Left ventricle myocardium inferior (tissue), 1 donor: ENCODE measurements around the gene CUX1. TPM values are rescaled to one million over a fixed set of nuclear protein-coding genes. Genes with fewer than 3 reads are reported as not detected.

Experiments
- DNase-seq: peaks from one replicate; pipeline ENCODE4 v3.0.0-alpha.2; 2020
- H3K27ac ChIP-seq: fragments of 200-600 bp; replicated peaks from 2 replicates; pipeline ENCODE4 v1.8.0; 2021
- H3K27me3 ChIP-seq: fragments of 200-600 bp; 2 replicates; pipeline ENCODE4 v1.8.0; 2021; ENCODE audit warnings: low read depth
- H3K36me3 ChIP-seq: fragments of 200-600 bp; 2 replicates; pipeline ENCODE4 v1.8.0; 2021
- H3K4me1 ChIP-seq: fragments of 200-600 bp; 2 replicates; pipeline ENCODE4 v1.8.0; 2021
- H3K4me3 ChIP-seq: fragments of 200-600 bp; 2 replicates; pipeline ENCODE4 v1.8.0; 2021; ENCODE audit warnings: mild to moderate bottlenecking, moderate library complexity
- H3K9me3 ChIP-seq: fragments of 200-600 bp; replicated peaks from 2 replicates; pipeline ENCODE4 v1.8.0; 2021
- intact Hi-C: fragments of 100-400 bp; cut with micrococcal nuclease; formaldehyde crosslinking; loops from one replicate; pipeline ENCODE4 v1.11.0; 2022
- total RNA-seq: library from RNA; stranded (reverse); fragmentation: NEBNext Ultra II Directional; extraction: Animal tissue kit (Norgen Biotek cat#: 25700); gene quantifications from one replicate; pipeline ENCODE4 v1.2.1, GENCODE V29; 2021
- TF ChIP-seq, protein P1 (sequence below): fragments of 200-600 bp; IDR thresholded peaks from 2 replicates; pipeline ENCODE4 v1.8.0; 2021; ENCODE audit warnings: antibody characterized with exemption, mild to moderate bottlenecking, borderline replicate concordance
- donor health status: DM: no; HTN: yes; CAD: no; lungs with severe emphysema.

The CUX1 gene
- total RNA-seq, 1 donor from 2014 or later = 125 TPM

DNA sequence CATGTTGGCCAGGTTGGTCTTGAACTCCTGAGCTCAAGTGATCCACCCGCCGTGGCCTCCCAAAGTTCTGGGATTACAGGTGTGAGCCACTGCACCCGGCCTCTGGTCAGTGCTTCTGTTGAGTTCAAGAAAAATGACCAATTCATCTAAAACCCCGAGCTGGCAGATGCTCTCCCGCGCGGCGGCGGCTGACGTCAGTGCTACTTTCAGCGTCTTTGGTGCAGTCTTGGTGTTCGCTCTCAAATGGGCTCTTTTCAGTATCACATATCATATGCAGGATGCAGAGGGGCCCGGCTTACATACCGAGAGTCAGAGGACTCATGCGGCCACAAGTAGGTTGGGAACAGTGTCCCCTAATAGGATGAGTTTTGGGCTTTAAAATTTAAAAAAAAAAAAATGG, 125.9 kb downstream of the CUX1 start:
- H3K27me3 ChIP-seq = no peaks in the 10 kb centered on the region
- peak overlapping the region; percentile 84 for H3K27ac ChIP-seq
- no peak for DNase-seq
- intact Hi-C loops = no loop called here
- H3K4me3 ChIP-seq = no peak overlapping the region
- TF ChIP-seq, protein P1, sequence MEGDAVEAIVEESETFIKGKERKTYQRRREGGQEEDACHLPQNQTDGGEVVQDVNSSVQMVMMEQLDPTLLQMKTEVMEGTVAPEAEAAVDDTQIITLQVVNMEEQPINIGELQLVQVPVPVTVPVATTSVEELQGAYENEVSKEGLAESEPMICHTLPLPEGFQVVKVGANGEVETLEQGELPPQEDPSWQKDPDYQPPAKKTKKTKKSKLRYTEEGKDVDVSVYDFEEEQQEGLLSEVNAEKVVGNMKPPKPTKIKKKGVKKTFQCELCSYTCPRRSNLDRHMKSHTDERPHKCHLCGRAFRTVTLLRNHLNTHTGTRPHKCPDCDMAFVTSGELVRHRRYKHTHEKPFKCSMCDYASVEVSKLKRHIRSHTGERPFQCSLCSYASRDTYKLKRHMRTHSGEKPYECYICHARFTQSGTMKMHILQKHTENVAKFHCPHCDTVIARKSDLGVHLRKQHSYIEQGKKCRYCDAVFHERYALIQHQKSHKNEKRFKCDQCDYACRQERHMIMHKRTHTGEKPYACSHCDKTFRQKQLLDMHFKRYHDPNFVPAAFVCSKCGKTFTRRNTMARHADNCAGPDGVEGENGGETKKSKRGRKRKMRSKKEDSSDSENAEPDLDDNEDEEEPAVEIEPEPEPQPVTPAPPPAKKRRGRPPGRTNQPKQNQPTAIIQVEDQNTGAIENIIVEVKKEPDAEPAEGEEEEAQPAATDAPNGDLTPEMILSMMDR = no peak
- peaks cover 81% of the 10 kb centered on the region for H3K4me1 ChIP-seq
- no peaks in the 10 kb centered on the region for H3K36me3 ChIP-seq
- no peaks in the 10 kb centered on the region for H3K9me3 ChIP-seq

DNA sequence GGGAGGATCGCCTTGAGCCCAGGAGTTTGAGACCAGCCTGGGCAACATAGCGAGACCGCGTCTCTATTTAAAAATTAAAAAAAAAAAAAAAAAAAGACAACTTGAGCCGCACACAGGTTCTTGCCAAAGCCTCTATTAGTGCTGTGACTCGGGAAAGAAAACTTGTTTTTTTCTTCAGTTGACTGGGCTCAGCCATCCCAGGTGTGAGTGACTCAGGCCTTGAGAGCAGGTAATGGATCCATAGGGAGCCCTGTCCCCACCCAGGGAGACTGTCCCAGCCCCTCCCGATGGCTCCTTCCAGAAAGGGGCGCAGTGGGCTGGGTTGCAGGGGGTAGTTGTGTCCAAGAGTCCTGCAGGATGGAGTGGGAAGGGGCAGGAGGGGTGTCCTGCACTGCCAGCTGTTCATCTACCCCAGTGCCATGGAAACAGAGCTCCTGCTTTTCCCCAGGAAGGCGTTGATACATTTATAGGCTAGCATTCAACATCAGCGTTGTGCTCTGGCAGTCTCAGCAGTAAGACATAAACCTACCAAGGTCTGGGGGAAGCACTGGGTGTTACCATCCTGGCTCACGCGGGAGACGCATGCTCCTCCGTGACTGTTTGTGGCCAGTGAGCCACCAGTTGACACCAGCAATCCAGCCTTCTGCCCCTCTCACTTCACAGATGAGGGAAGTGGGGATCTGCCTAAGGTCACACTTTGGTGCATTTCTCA, 126.6 kb downstream of the CUX1 start:
- TF ChIP-seq, protein P1 = no peak
- H3K36me3 ChIP-seq = no peaks in the 10 kb centered on the region
- H3K27ac ChIP-seq = peak overlapping the region; percentile 84
- intact Hi-C loops = no loop called here
- no peaks in the 10 kb centered on the region for H3K9me3 ChIP-seq
- H3K4me1 ChIP-seq = peaks cover 88% of the 10 kb centered on the region
- H3K4me3 ChIP-seq = no peak overlapping the region
- H3K27me3 ChIP-seq = no peaks in the 10 kb centered on the region
- no peak for DNase-seq

GRCh38 chr7:101944611-101945010, 127.2 kb downstream of the CUX1 start:
- intact Hi-C loops = no loop called here
- H3K36me3 ChIP-seq = no peaks in the 10 kb centered on the region
- TF ChIP-seq, protein P1 = no peak
- H3K4me3 ChIP-seq = no peak overlapping the region
- H3K27me3 ChIP-seq = no peaks in the 10 kb centered on the region
- no peak for DNase-seq
- H3K27ac ChIP-seq = peak overlapping the region; percentile 84
- no peaks in the 10 kb centered on the region for H3K9me3 ChIP-seq
- H3K4me1 ChIP-seq = peaks cover 92% of the 10 kb centered on the region

DNA sequence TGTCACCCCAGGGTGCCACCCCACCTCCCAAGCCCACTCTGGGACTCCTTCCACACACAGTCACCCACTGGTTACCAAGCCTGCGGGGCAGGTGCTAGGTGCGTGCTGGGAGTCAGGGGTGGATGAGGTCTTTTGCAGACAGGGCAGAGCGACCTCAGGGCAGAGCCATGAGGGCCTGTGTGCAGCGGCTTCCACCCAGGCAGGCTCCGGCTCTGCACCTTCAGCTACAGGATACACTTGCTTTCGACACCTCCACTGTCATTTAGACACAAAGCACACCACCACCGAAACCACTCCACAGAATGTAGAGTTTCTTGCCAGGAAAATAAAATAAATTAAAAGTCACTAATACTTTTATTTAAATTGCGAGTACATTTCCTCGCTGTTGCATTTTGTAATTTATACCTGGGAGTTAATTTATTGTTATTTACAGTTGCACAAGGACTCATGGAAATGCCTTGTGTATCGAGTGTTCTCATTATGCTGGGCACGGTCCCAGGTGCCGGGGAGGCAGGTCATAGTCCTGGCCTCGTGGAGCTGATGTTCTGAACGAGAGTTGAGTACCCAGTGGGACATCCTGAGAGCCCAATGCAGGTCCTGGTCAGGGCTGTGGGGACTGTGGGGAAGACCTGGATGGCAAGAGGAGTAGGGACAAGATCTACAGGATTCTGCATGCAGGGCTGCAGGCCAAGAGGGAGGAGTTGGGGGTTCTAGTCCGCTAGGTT, 127.8 kb downstream of the CUX1 start:
- Histone ChIP-seq H3K27me3 (no peaks in the 10 kb centered on the region), H3K4me3 (no peak overlapping the region), H3K36me3 (no peaks in the 10 kb centered on the region), H3K4me1 (peaks cover 97% of the 10 kb centered on the region), H3K9me3 (no peaks in the 10 kb centered on the region), H3K27ac (peak overlapping the region; percentile 84)
- intact Hi-C loops = no loop called here
- DNase-seq = peak; percentile 63
- TF ChIP-seq, protein P1 = no peak

GRCh38 chr7:101947899-101948298, 130.5 kb downstream of the CUX1 start:
- Histone ChIP-seq H3K27ac (peak overlapping the region; percentile 84), H3K4me3 (peak overlapping the region; percentile 17), H3K27me3 (no peaks in the 10 kb centered on the region), H3K9me3 (no peaks in the 10 kb centered on the region), H3K36me3 (no peaks in the 10 kb centered on the region), H3K4me1 (peaks cover 88% of the 10 kb centered on the region)
- intact Hi-C loops = no loop called here
- TF ChIP-seq, protein P1 = no peak
- peak; percentile 82 for DNase-seq
